HG02798 (cell line): Measurements from ENCODE around the gene PLA2G2F.

Experiments used
- ATAC-seq: cut with Tn5 transposase; IDR thresholded peaks from one replicate; pipeline ENCODE4 v1.9.1; 2021; ENCODE audit warnings: mild to moderate bottlenecking; ENCODE audit not compliant: unreplicated experiment, poor library complexity

The PLA2G2F gene

GRCh38 chr1:20141001-20141400, 1.9 kb downstream of the PLA2G2F start:
- no peak for ATAC-seq

DNA sequence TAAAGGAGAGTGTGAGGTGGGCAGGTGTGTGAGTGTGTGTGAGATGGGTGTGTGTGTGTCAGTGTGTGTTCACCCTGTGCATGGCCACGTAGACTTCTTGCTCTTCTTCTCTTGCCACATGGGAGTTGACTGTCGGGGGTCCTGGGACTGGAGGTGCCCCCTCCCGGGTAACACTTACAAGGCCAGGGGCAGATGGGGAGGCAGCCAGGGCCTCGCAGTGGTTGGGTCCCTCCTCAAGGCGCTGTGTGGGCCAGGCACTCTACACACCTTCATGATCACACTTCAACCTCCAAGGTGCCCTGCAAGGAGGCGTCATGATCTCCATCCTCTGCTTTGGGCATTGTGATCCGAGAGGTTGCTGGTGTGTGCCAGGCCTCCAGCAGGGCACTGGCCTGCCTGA, 2.3 kb downstream of the PLA2G2F start:
- ATAC-seq, result no peak

DNA sequence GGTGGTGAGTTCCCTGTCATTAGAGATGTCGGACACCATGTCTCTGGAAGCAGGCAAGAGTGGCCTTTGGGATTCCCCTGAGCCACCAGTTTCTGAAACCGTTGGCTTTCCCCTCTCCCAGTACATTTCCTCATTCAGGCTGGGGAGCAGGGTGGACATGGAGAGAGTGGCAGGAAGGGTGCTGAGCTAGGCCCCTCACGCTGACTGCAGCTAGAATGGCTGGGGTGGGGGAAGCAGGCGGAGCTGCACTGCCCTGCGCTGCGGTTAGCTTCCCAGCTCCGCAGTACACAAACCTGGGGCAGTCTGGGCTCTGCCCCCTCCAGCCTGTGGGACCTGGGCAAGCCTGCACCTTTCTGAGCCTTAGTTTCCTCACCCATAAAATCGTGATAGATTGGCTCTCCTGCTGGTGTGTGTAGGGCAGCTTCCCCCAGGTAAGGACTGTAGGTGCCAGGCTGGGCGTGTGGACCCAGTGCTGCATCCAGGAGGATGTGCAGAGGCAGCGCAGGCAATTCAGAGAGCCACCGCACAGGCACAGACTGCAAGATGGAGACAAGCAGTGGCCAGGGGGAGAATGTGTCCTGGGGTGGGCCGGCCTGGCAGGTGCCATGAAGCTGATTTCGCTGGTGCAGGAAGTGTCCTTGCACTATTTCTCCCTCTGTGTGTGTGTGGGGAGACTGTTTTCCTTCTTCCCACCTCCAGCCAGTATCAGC, 3.0 kb downstream of the PLA2G2F start:
- no peak for ATAC-seq

DNA sequence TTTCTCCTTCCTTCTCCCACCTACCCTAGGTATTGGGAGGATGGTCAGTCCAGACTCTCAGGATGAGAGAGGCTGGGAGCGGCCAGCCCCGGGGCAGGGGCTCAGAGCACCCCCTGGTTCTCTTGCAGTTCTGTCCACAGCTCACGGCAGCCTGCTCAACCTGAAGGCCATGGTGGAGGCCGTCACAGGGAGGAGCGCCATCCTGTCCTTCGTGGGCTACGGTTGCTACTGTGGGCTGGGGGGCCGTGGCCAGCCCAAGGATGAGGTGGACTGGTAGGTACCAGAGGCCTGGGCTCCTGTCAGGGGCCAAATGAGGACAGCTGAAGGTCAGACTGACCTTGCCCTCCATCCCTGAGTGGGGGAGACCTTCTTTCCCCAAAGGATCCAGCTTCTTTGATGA, 4.2 kb downstream of the PLA2G2F start:
- ATAC-seq, result no peak

DNA sequence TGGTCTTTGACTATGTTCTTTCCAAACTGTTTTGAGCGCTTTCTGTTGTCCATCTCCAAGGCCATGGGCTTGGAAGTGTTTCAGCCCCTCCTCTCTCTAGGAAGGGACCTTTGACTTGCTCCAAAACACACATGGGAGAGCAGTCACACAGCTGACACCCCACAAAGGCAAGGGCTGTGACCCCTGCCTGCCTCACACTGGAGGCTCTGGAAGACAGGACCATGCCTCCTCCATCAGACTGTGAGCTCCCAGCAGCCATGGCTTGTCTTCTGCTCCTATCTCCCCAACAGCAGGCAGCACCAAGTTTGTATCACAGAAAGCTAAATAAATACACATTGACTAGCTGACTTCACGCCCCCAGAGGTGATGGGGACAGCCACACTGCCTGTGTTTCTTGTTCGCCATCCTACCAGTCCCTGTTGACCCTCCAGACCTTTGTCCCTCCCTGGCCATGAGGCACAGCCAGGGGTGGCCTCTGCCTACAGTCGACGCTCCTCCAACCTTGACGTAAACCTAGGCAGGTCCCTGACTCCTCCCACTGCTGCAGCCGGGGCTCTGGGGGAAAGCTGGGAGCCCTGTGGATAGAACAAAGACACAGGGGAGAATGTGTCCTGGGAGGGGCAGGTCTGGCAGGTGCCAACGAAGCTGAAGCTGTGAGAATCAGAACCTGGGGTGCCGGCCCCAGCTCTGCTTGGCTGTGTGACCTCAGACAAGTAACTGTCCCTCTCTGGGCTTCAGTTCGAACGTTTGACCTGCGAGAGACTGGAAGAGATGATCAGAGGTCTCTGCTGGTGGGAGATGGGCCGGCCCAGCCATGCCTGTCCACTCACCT, 4.8 kb downstream of the PLA2G2F start:
- no peak for ATAC-seq

DNA sequence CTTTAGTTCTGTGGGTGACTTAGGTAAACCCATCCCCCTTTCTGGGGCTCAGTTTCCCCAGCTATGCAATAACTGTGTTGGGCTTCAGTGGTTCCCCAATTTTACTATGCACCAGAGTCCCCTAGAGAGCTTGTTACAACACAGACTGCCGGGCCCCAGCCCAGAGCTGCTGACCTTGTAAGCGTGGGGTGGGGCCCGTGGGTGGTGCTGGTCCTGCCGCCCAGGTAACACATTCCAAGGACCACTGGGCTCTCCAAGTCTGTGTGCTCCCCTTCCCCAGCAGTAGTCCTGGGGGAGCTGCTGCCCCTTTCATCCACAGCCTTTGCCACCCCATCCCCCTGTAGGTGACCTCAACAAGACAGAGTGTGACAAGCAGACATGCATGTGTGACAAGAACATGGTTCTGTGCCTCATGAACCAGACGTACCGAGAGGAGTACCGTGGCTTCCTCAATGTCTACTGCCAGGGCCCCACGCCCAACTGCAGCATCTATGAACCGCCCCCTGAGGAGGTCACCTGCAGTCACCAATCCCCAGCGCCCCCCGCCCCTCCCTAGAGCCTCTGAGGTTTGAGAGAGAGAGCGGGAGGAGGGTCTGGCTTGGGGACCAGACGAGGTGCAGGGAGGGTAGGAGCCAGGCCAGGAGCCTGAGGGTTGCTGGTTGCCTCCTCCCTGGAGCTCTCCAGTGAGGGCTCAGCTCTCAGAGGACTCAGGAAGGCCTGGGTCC, 8.9 kb downstream of the PLA2G2F start:
- ATAC-seq, result no peak

DNA sequence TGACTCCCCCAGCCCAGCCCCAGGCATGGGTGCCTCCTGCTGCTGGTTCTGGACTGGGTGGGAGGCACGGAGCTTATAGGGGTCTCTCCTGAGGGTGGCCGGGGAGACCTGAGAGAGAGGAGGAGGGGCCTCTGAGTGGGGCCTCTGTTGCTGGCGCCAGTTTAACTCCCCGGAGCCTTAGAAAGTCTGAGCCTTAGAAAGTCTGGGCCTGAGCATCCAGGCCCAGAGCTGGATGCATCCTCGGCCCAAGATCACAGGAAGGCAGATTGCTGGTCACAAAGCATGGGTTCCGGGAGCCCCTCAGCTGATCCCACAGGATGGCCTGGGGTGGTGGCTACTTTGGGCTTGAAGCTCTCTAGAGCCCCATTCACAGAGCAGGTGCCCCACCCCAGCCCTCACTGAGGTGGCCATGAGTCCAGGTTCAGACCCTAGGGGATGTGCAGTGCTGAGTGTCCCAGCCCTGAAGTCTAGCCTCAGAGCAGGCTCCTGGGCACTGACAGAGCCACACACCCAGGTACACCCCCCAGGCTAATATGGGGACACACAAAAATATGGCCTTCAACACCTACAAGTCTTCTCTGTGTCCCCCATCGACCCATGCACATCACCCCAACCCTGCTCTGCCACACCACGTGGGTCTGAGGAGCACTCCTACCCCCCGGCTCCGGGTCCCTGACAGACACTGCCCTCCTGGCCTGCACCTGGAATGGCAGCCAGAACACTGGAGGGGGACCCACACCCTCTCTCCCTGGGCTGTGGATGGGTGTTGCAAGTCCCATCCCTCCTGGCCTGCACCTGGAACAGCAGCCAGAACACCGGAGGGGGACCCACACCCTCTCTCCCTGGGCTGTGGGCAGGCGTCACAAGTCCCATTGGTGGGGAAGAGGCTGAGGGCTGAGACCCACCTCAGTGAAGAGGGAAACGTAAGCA, 9.7 kb downstream of the PLA2G2F start:
- ATAC-seq, result no peak

GRCh38 chr1:20149601-20150325, 10.6 kb downstream of the PLA2G2F start:
- no peak for ATAC-seq

GRCh38 chr1:20150326-20150705, 11.2 kb downstream of the PLA2G2F start:
- ATAC-seq, result no peak

- ATAC-seq, result no peak
These were observed 11.8 kb downstream of the PLA2G2F start for GRCh38 chr1:20150969-20151368.

- ATAC-seq, result peak; percentile 65
These were observed 12.9 kb downstream of the PLA2G2F start for GRCh38 chr1:20151906-20152598.

GRCh38 chr1:20152599-20152930, 13.4 kb downstream of the PLA2G2F start:
- ATAC-seq, result peak; percentile 6

DNA sequence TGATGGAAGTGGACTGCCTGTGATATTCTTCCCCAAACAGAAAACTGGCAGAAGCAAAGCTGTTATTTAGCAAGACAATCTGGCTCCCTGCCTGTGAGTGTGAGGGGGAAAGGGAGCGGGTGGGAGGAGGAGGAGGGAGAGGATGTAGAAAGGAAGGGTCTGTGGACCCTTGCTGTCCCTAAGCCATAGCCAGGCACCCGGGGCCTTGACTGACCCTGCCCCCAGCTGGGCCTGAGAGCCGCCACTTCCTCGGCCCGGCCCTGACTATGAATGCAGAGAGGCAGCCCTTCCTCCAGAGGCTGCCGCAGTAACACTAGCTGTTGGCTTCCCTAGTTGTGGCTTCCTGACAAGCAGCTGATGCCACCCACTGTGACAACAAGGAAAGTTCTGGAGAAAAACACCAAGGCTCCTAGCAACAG, 13.9 kb downstream of the PLA2G2F start:
- ATAC-seq, result no peak

GRCh38 chr1:20154301-20154831, 15.2 kb downstream of the PLA2G2F start:
- no peak for ATAC-seq

DNA sequence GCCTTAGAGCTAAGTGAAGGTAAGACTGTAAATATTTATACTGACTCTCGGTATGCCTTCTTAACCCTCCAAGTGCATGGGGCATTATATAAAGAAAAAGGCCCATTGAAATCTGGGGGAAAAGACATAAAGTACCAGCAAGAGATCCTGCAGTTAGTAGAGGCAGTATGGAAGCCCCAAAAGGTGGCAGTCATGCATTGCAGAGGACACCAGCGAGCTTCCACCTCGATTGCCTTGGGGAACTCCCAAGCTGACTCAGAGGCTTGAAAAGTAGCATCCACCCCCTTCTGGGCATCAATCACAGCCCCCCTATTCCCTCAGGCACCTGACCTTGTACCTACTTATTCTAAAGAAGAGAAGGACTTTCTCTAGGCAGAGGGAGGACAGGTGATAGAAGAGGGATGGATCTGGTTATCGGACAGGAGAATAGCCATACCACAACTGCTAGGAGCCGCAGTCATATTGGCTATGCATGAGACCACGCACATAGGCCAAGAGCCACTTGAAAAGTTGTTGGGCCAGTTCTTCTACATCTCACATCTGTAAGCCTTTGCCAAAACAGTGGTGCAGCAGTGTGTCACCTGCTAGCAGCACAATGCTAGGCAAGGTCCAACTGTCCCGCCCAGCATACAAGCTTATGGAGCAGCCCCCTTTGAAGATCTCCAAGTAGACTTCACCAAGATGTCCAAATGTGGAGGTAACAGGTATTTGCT, 19.4 kb downstream of the PLA2G2F start:
- no peak for ATAC-seq

GRCh38 chr1:20160034-20160433, 20.9 kb downstream of the PLA2G2F start:
- no peak for ATAC-seq

DNA sequence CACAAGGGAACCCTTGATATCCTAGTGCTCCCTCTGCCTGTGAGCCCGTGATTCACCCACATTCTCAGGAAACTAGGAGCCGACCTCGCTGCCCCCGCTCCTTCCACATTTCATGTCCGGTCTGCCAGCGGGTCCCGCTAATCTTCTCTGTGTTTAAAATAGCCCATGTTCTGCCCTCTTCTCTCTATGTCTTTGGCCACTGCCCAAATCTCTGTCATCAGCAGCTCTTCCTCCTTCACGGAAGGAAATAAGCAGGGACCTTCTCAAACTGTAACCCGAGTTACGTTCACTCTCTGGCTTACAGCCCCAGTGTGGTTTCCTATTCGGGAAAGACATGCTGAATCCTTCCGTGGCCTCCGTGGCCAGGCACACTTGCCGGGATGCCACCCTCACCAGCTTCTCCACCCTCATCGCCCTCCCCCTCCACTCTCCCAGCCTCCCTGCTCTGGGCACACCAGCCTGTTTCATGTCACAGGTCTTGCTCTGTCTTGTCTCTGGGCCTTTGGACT, 25.6 kb downstream of the PLA2G2F start:
- no peak for ATAC-seq

GRCh38 chr1:20165522-20165951, 26.4 kb downstream of the PLA2G2F start:
- no peak for ATAC-seq
